Measurements from ENCODE around the gene DYDC2. TPM values are rescaled to one million over a fixed set of nuclear protein-coding genes. Genes with fewer than 3 reads are reported as not detected.

DYDC2 gene
- total and polyA plus RNA-seq, 4 donors, result 8.6 to 24.4 (median 19.5) TPM

DNA sequence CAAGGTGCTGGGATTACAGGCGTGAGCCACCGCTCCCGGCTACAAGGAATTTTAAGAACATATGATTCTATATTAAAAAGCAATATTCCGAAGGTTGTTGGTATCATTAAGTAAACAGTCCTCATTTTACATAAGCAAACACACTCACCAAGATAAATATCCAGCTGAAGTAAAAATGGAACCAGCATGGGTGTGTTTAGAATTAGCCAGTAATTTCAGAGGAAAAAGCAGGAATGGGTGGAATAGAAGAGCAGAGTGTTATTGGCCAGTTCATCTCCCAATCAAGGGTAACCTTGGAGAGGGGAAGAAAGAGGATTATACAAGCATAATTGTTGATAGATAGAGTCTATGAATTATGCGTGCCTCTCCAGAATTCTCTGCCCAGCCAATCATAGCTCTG lies 35.4 kb upstream of the DYDC2 start:
- Histone ChIP-seq H3K4me1 (ENCODE audit: control insufficient read depth in 5 of 5, insufficient read depth in 5 of 5, low read length in 5 of 5) (no peaks in the 10 kb centered on the region), H3K36me3 (ENCODE audit: control insufficient read depth in 4 of 4, insufficient read depth in 4 of 4, low read length in 4 of 4) (no peaks in the 10 kb centered on the region), H3K27me3 (ENCODE audit: control insufficient read depth in 3 of 3, insufficient read depth in 3 of 3, low read length in 2 of 3) (peaks cover 0 to 3% (median 0%) of the 10 kb centered on the region in 3 donors), H3K9ac (ENCODE audit: insufficient read depth in 1 of 2, low read length in 2 of 2) (no peak overlapping the region), H3K9me3 (ENCODE audit: control insufficient read depth in 4 of 4, insufficient read depth in 3 of 4, low read length in 3 of 4) (no peaks in the 10 kb centered on the region), H3K27ac (ENCODE audit: low read depth in 1 of 2, low read length in 1 of 2) (no peak overlapping the region), H3K4me3 (no peak overlapping the region)
- 80 to 90% methylated on average over 5 of the region's 5 CpGs for WGBS, 2 donors
- TF ChIP-seq, protein P1, sequence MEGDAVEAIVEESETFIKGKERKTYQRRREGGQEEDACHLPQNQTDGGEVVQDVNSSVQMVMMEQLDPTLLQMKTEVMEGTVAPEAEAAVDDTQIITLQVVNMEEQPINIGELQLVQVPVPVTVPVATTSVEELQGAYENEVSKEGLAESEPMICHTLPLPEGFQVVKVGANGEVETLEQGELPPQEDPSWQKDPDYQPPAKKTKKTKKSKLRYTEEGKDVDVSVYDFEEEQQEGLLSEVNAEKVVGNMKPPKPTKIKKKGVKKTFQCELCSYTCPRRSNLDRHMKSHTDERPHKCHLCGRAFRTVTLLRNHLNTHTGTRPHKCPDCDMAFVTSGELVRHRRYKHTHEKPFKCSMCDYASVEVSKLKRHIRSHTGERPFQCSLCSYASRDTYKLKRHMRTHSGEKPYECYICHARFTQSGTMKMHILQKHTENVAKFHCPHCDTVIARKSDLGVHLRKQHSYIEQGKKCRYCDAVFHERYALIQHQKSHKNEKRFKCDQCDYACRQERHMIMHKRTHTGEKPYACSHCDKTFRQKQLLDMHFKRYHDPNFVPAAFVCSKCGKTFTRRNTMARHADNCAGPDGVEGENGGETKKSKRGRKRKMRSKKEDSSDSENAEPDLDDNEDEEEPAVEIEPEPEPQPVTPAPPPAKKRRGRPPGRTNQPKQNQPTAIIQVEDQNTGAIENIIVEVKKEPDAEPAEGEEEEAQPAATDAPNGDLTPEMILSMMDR (IDR thresholded peaks at IDR 0.05; ENCODE audit: control extremely low read depth, extremely low read depth), result no peak
- no peak for DNase-seq
- no peak for ATAC-seq (ENCODE audit: insufficient read depth, low FRiP score)

DNA sequence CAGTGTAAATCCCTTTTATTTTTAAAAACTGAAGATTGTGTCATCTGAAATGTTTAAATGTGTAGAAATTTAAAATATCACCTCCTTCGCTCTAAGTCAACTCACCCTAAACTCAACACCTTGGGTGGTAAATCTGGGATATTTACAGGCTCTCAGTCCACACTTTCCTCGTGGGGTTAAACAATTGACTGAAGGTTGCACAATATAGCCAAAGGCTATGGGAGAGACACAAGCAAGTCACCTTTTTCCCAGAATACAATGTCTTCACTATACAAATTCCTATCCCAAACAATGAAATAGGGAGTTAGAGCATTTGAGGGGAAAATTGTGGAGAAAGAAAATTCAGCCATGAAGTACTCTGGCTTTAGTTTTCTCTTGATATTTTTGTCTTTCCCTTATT lies 34.4 kb upstream of the DYDC2 start:
- H3K9ac ChIP-seq (ENCODE audit: insufficient read depth in 1 of 2, low read length in 2 of 2), result no peak overlapping the region
- TF ChIP-seq, protein P1 (IDR thresholded peaks at IDR 0.05; ENCODE audit: control extremely low read depth, extremely low read depth), result no peak
- no peak overlapping the region for H3K27ac ChIP-seq (ENCODE audit: low read depth in 1 of 2, low read length in 1 of 2)
- no peaks in the 10 kb centered on the region for H3K36me3 ChIP-seq (ENCODE audit: control insufficient read depth in 4 of 4, insufficient read depth in 4 of 4, low read length in 4 of 4)
- WGBS, 2 donors, result 76 to 87% methylated on average over 2 of the region's 2 CpGs
- no peaks in the 10 kb centered on the region for H3K4me1 ChIP-seq (ENCODE audit: control insufficient read depth in 5 of 5, insufficient read depth in 5 of 5, low read length in 5 of 5)
- no peaks in the 10 kb centered on the region for H3K9me3 ChIP-seq (ENCODE audit: control insufficient read depth in 4 of 4, insufficient read depth in 3 of 4, low read length in 3 of 4)
- no peak overlapping the region for H3K4me3 ChIP-seq
- DNase-seq (no peak), ATAC-seq (ENCODE audit: insufficient read depth, low FRiP score) (no peak)
- H3K27me3 ChIP-seq (ENCODE audit: control insufficient read depth in 3 of 3, insufficient read depth in 3 of 3, low read length in 2 of 3), result peaks cover 0 to 3% (median 0%) of the 10 kb centered on the region in 3 donors

DNA sequence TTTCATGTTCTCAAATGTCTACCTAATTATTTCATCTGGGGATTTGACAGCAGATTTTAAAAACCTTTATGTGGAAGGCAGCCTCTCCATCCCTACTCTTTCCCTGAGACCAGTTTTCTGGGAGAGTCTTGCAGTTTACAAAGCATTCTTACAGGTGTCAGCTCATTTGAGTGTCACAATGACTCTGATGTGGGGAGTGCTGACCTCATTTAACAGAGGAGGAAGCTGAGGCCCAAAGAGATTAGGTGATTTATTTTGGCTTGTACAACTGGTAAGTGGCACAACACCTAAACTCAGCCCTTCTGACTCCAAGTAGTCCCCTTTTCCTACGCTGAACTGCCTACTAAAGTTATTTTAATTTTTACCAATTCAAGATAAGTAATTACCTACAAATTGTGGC lies 33.9 kb upstream of the DYDC2 start:
- Histone ChIP-seq H3K4me1 (ENCODE audit: control insufficient read depth in 5 of 5, insufficient read depth in 5 of 5, low read length in 5 of 5) (no peaks in the 10 kb centered on the region), H3K36me3 (ENCODE audit: control insufficient read depth in 4 of 4, insufficient read depth in 4 of 4, low read length in 4 of 4) (no peaks in the 10 kb centered on the region), H3K27me3 (ENCODE audit: control insufficient read depth in 3 of 3, insufficient read depth in 3 of 3, low read length in 2 of 3) (peaks cover 0 to 3% (median 0%) of the 10 kb centered on the region in 3 donors), H3K9ac (ENCODE audit: insufficient read depth in 1 of 2, low read length in 2 of 2) (no peak overlapping the region), H3K27ac (ENCODE audit: low read depth in 1 of 2, low read length in 1 of 2) (no peak overlapping the region), H3K4me3 (no peak overlapping the region), H3K9me3 (ENCODE audit: control insufficient read depth in 4 of 4, insufficient read depth in 3 of 4, low read length in 3 of 4) (no peaks in the 10 kb centered on the region)
- TF ChIP-seq, protein P1 (IDR thresholded peaks at IDR 0.05; ENCODE audit: control extremely low read depth, extremely low read depth), result no peak
- ATAC-seq (ENCODE audit: insufficient read depth, low FRiP score) (no peak), DNase-seq (no peak)
- 42 to 74% methylated on average over 1 of the region's 1 CpG for WGBS, 2 donors

DNA sequence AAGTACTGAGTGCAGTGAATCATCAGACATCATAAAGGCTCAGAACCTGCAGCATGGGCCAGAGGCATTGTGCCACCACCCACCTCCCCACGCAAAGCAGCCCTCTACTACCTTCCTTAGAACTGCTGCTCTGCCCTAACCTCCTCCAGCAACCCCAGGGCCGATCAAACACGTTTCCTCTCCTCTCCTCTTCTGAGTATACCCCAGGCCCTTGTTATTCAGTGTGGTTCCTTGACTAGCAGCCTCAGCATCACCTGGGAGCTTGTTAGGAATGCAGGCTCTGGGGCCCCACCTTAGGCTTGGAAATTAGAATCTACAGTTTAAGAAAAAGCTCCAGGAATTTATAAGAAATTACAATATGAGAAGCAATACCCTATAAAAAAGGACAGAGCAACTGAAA lies 33.3 kb upstream of the DYDC2 start:
- Histone ChIP-seq H3K27me3 (ENCODE audit: control insufficient read depth in 3 of 3, insufficient read depth in 3 of 3, low read length in 2 of 3) (peaks cover 0 to 3% (median 0%) of the 10 kb centered on the region in 3 donors), H3K4me1 (ENCODE audit: control insufficient read depth in 5 of 5, insufficient read depth in 5 of 5, low read length in 5 of 5) (no peaks in the 10 kb centered on the region), H3K27ac (ENCODE audit: low read depth in 1 of 2, low read length in 1 of 2) (no peak overlapping the region), H3K4me3 (no peak overlapping the region), H3K9ac (ENCODE audit: insufficient read depth in 1 of 2, low read length in 2 of 2) (no peak overlapping the region), H3K9me3 (ENCODE audit: control insufficient read depth in 4 of 4, insufficient read depth in 3 of 4, low read length in 3 of 4) (no peaks in the 10 kb centered on the region), H3K36me3 (ENCODE audit: control insufficient read depth in 4 of 4, insufficient read depth in 4 of 4, low read length in 4 of 4) (no peaks in the 10 kb centered on the region)
- TF ChIP-seq, protein P1 (IDR thresholded peaks at IDR 0.05; ENCODE audit: control extremely low read depth, extremely low read depth), result no peak
- 68 to 79% methylated on average over 3 of the region's 3 CpGs for WGBS, 2 donors
- no peak for ATAC-seq (ENCODE audit: insufficient read depth, low FRiP score)
- DNase-seq, result no peak
